HepG2 (cell line): ENCODE measurements around the gene DCST2. TPM values are rescaled to one million over a fixed set of nuclear protein-coding genes. Genes with fewer than 3 reads are reported as not detected.

Source experiments
- FOXK1 ChIP-seq: sonication (generic); formaldehyde crosslinking; IDR thresholded peaks from 2 replicates; pipeline ENCODE4 v1.4.0; 2020; ENCODE audit warnings: low read depth, missing genetic modification reagents, borderline replicate concordance
- HNRNPK ChIP-seq: fragments of 200-400 bp; formaldehyde crosslinking; IDR thresholded peaks from 2 replicates; pipeline ENCODE4 v1.6.1; 2018; ENCODE audit warnings: low read length, low read depth, moderate library complexity, mild to moderate bottlenecking; ENCODE audit not compliant: poor library complexity, severe bottlenecking
- JDP2 ChIP-seq: sonication (generic); formaldehyde crosslinking; IDR thresholded peaks from 2 replicates; pipeline ENCODE4 v1.8.1; 2022; ENCODE audit warnings: missing genetic modification reagents, borderline replicate concordance
- LCORL ChIP-seq, 2 experiments: fragments of 450-650 bp in 1 of 2; sonication (generic) in 1 of 2; formaldehyde crosslinking in 1 of 2; IDR thresholded peaks; 2 replicates each; pipeline versions ENCODE4 v1.5.0 to v1.6.1; 2017 to 2020; ENCODE audit warnings: antibody characterized with exemption in 1 of 2, missing genetic modification reagents in 1 of 2
- MTF1 ChIP-seq: sonication (generic); formaldehyde crosslinking; IDR thresholded peaks from 2 replicates; pipeline ENCODE4 v1.5.0; 2020; ENCODE audit warnings: missing genetic modification reagents
- NFYC ChIP-seq: IDR thresholded peaks from 2 replicates; pipeline ENCODE4 v1.6.1; 2016; ENCODE audit warnings: missing genetic modification reagents, missing compliant biosample characterization
- NRL ChIP-seq: sonication (generic); formaldehyde crosslinking; IDR thresholded peaks from 2 replicates; pipeline ENCODE4 v1.5.0; 2020; ENCODE audit warnings: missing genetic modification reagents, mild to moderate bottlenecking, moderate library complexity, borderline replicate concordance
- PRPF4 ChIP-seq: fragments of 200-400 bp; formaldehyde crosslinking; IDR thresholded peaks from 2 replicates; pipeline ENCODE4 v1.6.1; 2016; ENCODE audit warnings: low read length, low read depth; ENCODE audit not compliant: poor library complexity, severe bottlenecking
- THAP11 ChIP-seq: IDR thresholded peaks from 2 replicates; pipeline ENCODE4 v1.6.1; 2016; ENCODE audit warnings: missing biosample characterization, missing genetic modification reagents
- ZBTB7A ChIP-seq: sonication (generic); formaldehyde crosslinking; IDR thresholded peaks from 2 replicates; pipeline ENCODE4 v1.8.0; 2022; ENCODE audit warnings: mild to moderate bottlenecking, missing genetic modification reagents
- ZFP1 ChIP-seq: IDR thresholded peaks from 2 replicates; pipeline ENCODE4 v1.6.1; 2016
- ZNF484 ChIP-seq: sonication (generic); formaldehyde crosslinking; IDR thresholded peaks from 2 replicates; pipeline ENCODE4 v1.5.1; 2020; ENCODE audit warnings: mild to moderate bottlenecking, low read depth, missing genetic modification reagents, borderline replicate concordance
- polyA plus RNA-seq, 8 experiments: library from polyadenylated mRNA; depleted of rRNA in 3 of 8; stranded (reverse) in 7 of 8; unstranded in 1 of 8; fragments of >200 nt; fragmentation: Illumina TruSeq in 4 of 8; extraction: Trizol in 4 of 8; gene quantifications; 2 replicates each; pipeline versions ENCODE4 v1.2.1 to v1.2.3, GENCODE V29; 2011 to 2016; ENCODE audit warnings: low read depth in 4 of 8, missing spikeins in 1 of 8, mixed read lengths in 1 of 8; ENCODE audit not compliant: insufficient read depth in 1 of 8
- total RNA-seq, 5 experiments: library from RNA; depleted of rRNA; stranded (reverse); fragments of >200 nt; fragmentation: Illumina TruSeq; extraction: Trizol; gene quantifications; 2 replicates each; pipeline ENCODE4 v1.2.3, GENCODE V29; 2016; ENCODE audit warnings: low read depth in 1 of 5
- TF ChIP-seq, protein P1 (sequence below): sonication (generic); formaldehyde crosslinking; conservative IDR thresholded peaks from 2 replicates; pipeline ENCODE4 v1.8.0; 2022; ENCODE audit warnings: missing genetic modification reagents
- TF ChIP-seq, protein P2 (sequence below): sonication (generic); formaldehyde crosslinking; IDR thresholded peaks from 2 replicates; pipeline ENCODE4 v1.8.0; 2022; ENCODE audit warnings: low read depth, missing genetic modification reagents
- TF ChIP-seq, protein P3 (sequence below): sonication (generic); formaldehyde crosslinking; IDR thresholded peaks from 2 replicates; pipeline ENCODE4 v1.5.1; 2020; ENCODE audit warnings: mild to moderate bottlenecking, missing genetic modification reagents, borderline replicate concordance
- TF ChIP-seq, protein P4 (sequence below): IDR thresholded peaks from 2 replicates; pipeline ENCODE4 v1.6.1; 2016; ENCODE audit warnings: low read depth, control low read depth
- TF ChIP-seq, protein P5 (sequence below): sonication (generic); formaldehyde crosslinking; IDR thresholded peaks from 2 replicates; pipeline ENCODE4 v1.5.0; 2020; ENCODE audit warnings: missing genetic modification reagents

Gene DCST2
- total and polyA plus RNA-seq, 2 of the 13 experiments (the other 11 are each of a cell fraction or from before 2014, with no cell fraction given), result 0.74 TPM; not detected in 1

DNA sequence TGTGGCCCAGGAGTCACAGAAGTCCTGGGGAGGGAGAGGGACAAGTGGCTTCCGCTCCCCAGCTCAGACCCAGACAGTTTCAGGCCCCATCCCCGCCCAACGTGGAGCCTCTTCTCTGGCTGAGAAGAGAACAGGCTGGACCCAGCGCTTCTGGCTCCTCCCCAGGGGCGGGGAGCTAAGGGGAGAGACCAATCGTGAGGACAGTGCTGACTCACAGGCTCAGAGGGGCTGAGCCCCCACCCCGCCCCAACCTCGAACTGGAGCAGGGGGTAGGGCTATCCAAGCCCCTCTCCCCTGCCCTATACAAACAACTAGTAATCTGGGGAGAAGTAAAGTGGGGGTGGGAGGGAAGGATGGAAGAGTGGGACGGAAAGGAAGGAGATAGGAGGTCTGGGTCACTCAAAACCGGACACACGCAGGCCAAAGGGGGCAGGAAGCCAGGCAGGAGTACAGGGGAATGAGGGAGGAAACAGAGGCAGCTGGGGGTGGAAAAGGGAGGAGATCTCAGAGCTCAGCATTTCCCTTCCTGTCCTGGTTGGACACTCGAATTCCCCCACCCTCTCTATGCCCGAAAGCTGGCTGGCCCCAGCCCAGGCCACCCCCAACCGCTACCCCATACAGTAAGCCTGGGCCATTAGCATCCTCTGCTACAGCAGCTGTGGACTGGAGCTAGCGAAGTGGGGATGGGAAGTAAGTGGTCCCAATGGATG is 62.8 kb downstream of the DCST2 start, which contains the start of gene SHC1 (continued):
- TF ChIP-seq, protein P1, sequence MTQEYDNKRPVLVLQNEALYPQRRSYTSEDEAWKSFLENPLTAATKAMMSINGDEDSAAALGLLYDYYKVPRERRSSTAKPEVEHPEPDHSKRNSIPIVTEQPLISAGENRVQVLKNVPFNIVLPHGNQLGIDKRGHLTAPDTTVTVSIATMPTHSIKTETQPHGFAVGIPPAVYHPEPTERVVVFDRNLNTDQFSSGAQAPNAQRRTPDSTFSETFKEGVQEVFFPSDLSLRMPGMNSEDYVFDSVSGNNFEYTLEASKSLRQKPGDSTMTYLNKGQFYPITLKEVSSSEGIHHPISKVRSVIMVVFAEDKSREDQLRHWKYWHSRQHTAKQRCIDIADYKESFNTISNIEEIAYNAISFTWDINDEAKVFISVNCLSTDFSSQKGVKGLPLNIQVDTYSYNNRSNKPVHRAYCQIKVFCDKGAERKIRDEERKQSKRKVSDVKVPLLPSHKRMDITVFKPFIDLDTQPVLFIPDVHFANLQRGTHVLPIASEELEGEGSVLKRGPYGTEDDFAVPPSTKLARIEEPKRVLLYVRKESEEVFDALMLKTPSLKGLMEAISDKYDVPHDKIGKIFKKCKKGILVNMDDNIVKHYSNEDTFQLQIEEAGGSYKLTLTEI (CRISPR knock-in tag), result no peak
- TF ChIP-seq NFYC (CRISPR knock-in tag) (peak; percentile 65), LCORL (IDR thresholded peaks at IDR 0.05) (no peak), LCORL (CRISPR knock-in tag; IDR thresholded peaks at IDR 0.05) (0 out of 2 replicates have a peak, but pooled peaks have one; percentile 35), HNRNPK (no peak), NRL (no peak), PRPF4 (no peak), ZBTB7A (peak; percentile 75; the same call in 1 of the 2 replicates), JDP2 (no peak), ZNF484 (CRISPR knock-in tag) (no peak), THAP11 (peak; percentile 34; the same call in 1 of the 2 replicates), MTF1 (CRISPR knock-in tag) (no peak), ZFP1 (CRISPR knock-in tag) (no peak), FOXK1 (CRISPR knock-in tag) (0 out of 2 replicates have a peak, but pooled peaks have one; percentile 6)
- TF ChIP-seq, protein P2, sequence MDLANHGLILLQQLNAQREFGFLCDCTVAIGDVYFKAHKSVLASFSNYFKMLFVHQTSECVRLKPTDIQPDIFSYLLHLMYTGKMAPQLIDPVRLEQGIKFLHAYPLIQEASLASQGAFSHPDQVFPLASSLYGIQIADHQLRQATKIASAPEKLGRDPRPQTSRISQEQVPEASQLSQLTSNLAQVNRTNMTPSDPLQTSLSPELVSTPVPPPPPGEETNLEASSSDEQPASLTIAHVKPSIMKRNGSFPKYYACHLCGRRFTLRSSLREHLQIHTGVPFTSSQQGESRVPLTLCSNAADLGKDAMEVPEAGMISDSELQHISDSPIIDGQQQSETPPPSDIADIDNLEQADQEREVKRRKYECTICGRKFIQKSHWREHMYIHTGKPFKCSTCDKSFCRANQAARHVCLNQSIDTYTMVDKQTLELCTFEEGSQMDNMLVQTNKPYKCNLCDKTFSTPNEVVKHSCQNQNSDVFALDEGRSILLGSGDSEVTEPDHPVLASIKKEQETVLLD (CRISPR knock-in tag), result no peak
- TF ChIP-seq, protein P3, sequence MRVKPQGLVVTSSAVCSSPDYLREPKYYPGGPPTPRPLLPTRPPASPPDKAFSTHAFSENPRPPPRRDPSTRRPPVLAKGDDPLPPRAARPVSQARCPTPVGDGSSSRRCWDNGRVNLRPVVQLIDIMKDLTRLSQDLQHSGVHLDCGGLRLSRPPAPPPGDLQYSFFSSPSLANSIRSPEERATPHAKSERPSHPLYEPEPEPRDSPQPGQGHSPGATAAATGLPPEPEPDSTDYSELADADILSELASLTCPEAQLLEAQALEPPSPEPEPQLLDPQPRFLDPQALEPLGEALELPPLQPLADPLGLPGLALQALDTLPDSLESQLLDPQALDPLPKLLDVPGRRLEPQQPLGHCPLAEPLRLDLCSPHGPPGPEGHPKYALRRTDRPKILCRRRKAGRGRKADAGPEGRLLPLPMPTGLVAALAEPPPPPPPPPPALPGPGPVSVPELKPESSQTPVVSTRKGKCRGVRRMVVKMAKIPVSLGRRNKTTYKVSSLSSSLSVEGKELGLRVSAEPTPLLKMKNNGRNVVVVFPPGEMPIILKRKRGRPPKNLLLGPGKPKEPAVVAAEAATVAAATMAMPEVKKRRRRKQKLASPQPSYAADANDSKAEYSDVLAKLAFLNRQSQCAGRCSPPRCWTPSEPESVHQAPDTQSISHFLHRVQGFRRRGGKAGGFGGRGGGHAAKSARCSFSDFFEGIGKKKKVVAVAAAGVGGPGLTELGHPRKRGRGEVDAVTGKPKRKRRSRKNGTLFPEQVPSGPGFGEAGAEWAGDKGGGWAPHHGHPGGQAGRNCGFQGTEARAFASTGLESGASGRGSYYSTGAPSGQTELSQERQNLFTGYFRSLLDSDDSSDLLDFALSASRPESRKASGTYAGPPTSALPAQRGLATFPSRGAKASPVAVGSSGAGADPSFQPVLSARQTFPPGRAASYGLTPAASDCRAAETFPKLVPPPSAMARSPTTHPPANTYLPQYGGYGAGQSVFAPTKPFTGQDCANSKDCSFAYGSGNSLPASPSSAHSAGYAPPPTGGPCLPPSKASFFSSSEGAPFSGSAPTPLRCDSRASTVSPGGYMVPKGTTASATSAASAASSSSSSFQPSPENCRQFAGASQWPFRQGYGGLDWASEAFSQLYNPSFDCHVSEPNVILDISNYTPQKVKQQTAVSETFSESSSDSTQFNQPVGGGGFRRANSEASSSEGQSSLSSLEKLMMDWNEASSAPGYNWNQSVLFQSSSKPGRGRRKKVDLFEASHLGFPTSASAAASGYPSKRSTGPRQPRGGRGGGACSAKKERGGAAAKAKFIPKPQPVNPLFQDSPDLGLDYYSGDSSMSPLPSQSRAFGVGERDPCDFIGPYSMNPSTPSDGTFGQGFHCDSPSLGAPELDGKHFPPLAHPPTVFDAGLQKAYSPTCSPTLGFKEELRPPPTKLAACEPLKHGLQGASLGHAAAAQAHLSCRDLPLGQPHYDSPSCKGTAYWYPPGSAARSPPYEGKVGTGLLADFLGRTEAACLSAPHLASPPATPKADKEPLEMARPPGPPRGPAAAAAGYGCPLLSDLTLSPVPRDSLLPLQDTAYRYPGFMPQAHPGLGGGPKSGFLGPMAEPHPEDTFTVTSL, result no peak
- TF ChIP-seq, protein P4, sequence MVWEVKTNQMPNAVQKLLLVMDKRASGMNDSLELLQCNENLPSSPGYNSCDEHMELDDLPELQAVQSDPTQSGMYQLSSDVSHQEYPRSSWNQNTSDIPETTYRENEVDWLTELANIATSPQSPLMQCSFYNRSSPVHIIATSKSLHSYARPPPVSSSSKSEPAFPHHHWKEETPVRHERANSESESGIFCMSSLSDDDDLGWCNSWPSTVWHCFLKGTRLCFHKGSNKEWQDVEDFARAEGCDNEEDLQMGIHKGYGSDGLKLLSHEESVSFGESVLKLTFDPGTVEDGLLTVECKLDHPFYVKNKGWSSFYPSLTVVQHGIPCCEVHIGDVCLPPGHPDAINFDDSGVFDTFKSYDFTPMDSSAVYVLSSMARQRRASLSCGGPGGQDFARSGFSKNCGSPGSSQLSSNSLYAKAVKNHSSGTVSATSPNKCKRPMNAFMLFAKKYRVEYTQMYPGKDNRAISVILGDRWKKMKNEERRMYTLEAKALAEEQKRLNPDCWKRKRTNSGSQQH (CRISPR knock-in tag), result no peak; the same call in 1 of the 2 replicates
- TF ChIP-seq, protein P5, sequence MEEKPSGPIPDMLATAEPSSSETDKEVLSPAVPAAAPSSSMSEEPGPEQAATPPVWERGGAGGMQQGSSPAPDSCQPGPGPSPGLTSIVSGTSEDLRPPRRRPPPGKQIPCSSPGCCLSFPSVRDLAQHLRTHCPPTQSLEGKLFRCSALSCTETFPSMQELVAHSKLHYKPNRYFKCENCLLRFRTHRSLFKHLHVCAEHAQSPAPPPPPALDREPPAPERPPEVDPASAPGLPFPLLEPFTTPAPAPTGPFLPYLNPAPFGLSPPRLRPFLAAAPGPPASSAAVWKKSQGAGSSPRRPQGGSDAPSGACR (CRISPR knock-in tag), result no peak
